HG03439 (cell line): Measurements from ENCODE around the gene RRP8.

ENCODE experiments used
- ATAC-seq: cut with Tn5 transposase; IDR thresholded peaks from one replicate; pipeline ENCODE4 v1.9.1; 2021; ENCODE audit warnings: mild to moderate bottlenecking, moderate library complexity; ENCODE audit not compliant: unreplicated experiment

The RRP8 gene

GRCh38 chr11:6604790-6605189, 1.4 kb upstream of the RRP8 start:
- no peak for ATAC-seq

GRCh38 chr11:6604081-6604626, 738 bp upstream of the RRP8 start:
- ATAC-seq = peak; percentile 41

- no peak for ATAC-seq
Measured at GRCh38 chr11:6602096-6602940, 1.1 kb downstream of the RRP8 start.

GRCh38 chr11:6601041-6601461, 2.4 kb downstream of the RRP8 start:
- ATAC-seq = no peak

GRCh38 chr11:6599881-6600390, 3.5 kb downstream of the RRP8 start:
- ATAC-seq = no peak

- ATAC-seq = no peak
Measured at GRCh38 chr11:6599449-6599848, 4.0 kb downstream of the RRP8 start.

- no peak for ATAC-seq
Measured at GRCh38 chr11:6598555-6598954, 4.9 kb downstream of the RRP8 start.

GRCh38 chr11:6596239-6596877, 7.1 kb downstream of the RRP8 start:
- ATAC-seq = no peak

GRCh38 chr11:6594142-6594768, 9.2 kb downstream of the RRP8 start:
- ATAC-seq = no peak

- no peak for ATAC-seq
Measured at GRCh38 chr11:6588018-6588417, 15.4 kb downstream of the RRP8 start.

- no peak for ATAC-seq
Measured at GRCh38 chr11:6587360-6587953, 16.0 kb downstream of the RRP8 start.

- no peak for ATAC-seq
Measured at GRCh38 chr11:6586434-6587359, 16.7 kb downstream of the RRP8 start.

GRCh38 chr11:6584528-6584927, 18.9 kb downstream of the RRP8 start:
- ATAC-seq = no peak

- ATAC-seq = no peak
Measured at GRCh38 chr11:6583584-6583983, 19.8 kb downstream of the RRP8 start.

- ATAC-seq = no peak
Measured at GRCh38 chr11:6579681-6580080, 23.7 kb downstream of the RRP8 start.

GRCh38 chr11:6578134-6578533, 25.3 kb downstream of the RRP8 start:
- no peak for ATAC-seq

GRCh38 chr11:6576471-6577373, 26.7 kb downstream of the RRP8 start:
- no peak for ATAC-seq

GRCh38 chr11:6574816-6575715, 28.4 kb downstream of the RRP8 start:
- ATAC-seq = no peak
